Neural crest cell (in vitro differentiated cells): ENCODE measurements around the gene TMEM151A. TPM values are rescaled to one million over a fixed set of nuclear protein-coding genes. Genes with fewer than 3 reads are reported as not detected.

Experiments used
- DNase-seq: peaks from one replicate; pipeline ENCODE4 v3.0.0; 2021; ENCODE audit warnings: low read depth, mixed read lengths, low spot score
- H3K27ac Mint-ChIP-seq: one replicate; pipeline ENCODE4 v1.8.0; 2021; ENCODE audit warnings: mild to moderate bottlenecking, mixed read lengths; ENCODE audit not compliant: unreplicated experiment
- H3K27me3 Mint-ChIP-seq: 2 replicates; pipeline ENCODE4 v1.8.0; 2021; ENCODE audit warnings: low read depth, mild to moderate bottlenecking, mixed read lengths
- H3K36me3 Mint-ChIP-seq: 2 replicates; pipeline ENCODE4 v1.8.0; 2021; ENCODE audit warnings: low read depth, mild to moderate bottlenecking, mixed read lengths
- H3K4me1 Mint-ChIP-seq: 2 replicates; pipeline ENCODE4 v1.8.0; 2021; ENCODE audit warnings: mixed read lengths
- H3K4me3 Mint-ChIP-seq: one replicate; pipeline ENCODE4 v1.8.0; 2021; ENCODE audit warnings: mild to moderate bottlenecking, mixed read lengths
- H3K9me3 Mint-ChIP-seq: 2 replicates; pipeline ENCODE4 v1.8.0; 2021; ENCODE audit warnings: mixed read lengths
- total RNA-seq: library from RNA; stranded (reverse); gene quantifications from 2 replicates; pipeline ENCODE4 v1.2.1, GENCODE V29; 2021
- TF ChIP-seq, protein P1 (sequence below): fragments of 200-600 bp; sonication (generic); conservative IDR thresholded peaks from 2 replicates; pipeline ENCODE4 v1.5.0; 2021; ENCODE audit warnings: antibody characterized with exemption, mild to moderate bottlenecking

The TMEM151A gene
- total RNA-seq, 1 donor from 2014 or later = 1.0 TPM

DNA sequence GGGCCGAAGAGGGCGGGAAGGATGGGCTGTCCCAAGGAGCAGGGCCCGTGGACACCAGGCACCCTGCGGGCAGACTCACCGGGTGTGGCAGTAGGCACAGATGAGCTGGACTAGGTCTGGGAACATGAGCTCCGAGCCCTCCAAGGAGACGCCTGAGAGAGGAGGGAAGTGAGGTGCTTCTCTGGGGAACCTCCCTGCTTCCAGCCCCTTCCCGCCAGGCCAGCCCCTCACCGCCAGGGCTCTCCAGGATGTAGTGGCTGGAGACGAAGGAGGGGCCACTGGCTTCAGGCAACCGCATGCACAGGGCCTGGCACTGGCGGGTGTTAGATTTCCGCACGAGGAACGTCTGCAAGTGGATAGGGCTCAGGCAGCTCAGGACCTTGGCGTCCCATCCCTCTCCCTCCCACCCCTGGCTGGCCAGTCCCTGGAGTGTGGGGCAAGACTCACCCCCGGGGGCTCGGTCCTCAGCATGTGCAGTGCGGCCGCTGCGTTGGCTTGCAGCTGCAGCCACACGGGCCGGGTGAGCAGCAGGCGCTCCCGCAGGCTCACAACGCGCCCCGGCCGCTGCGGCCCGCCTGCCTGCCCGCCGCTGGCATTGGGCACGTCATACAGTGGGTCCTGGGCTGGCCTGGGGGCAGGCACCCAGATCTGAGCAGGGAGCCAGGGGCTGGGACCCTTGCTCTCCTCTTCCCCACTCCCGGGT is 44.0 kb downstream of the TMEM151A start:
- Mint-ChIP-seq H3K27me3 (no peaks in the 10 kb centered on the region), H3K9me3 (no peaks in the 10 kb centered on the region), H3K27ac (peak overlapping the region; percentile 35), H3K36me3 (no peaks in the 10 kb centered on the region), H3K4me3 (peak overlapping the region; percentile 93), H3K4me1 (peaks cover 20% of the 10 kb centered on the region)
- TF ChIP-seq, protein P1, sequence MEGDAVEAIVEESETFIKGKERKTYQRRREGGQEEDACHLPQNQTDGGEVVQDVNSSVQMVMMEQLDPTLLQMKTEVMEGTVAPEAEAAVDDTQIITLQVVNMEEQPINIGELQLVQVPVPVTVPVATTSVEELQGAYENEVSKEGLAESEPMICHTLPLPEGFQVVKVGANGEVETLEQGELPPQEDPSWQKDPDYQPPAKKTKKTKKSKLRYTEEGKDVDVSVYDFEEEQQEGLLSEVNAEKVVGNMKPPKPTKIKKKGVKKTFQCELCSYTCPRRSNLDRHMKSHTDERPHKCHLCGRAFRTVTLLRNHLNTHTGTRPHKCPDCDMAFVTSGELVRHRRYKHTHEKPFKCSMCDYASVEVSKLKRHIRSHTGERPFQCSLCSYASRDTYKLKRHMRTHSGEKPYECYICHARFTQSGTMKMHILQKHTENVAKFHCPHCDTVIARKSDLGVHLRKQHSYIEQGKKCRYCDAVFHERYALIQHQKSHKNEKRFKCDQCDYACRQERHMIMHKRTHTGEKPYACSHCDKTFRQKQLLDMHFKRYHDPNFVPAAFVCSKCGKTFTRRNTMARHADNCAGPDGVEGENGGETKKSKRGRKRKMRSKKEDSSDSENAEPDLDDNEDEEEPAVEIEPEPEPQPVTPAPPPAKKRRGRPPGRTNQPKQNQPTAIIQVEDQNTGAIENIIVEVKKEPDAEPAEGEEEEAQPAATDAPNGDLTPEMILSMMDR = no peak
- DNase-seq = no peak

DNA sequence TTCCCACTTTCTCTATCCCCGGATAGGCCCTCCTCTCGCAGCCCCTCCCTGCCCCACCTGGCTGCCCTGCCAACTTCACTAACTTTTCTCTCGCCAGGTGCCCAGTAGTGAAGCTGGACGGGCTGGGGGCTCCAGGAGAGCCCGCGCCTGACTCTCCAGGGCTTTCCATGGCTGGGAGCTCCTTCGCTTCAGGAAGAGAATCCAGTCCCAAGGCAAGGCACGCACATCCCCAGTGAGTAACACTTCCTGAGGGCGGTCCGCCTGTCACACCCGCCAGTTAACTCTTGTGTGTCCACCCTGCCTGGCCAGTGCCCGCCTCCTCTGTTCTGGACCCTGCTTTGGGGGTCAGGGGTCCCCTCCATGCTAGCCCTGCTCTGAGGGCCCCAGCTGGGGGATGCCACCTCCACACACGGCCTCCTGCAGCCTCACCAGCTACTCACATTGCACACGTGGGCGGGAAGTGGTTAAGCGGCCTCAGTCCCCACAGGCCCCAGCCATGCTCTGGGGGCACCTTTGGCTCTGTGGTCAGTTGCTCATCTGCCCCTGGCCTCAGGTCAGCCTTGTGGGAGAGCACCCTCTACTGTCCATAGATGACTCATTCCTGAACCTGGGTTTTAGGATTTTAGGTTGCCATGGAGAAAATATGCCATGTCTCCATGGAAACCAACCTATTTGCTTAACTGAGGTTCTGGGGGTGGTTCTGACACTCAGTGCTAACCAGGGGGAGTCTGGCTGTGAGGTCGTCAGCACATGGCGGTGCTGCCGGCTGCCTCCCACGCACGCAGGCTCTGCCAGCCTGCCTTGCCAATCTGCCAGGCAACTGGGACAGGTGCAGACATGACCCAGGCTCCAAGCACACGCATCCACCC is 44.8 kb downstream of the TMEM151A start, which contains the start of gene RIN1:
RIN1 (minus strand) TSS at position 201 of the 869 bp plus-strand sequence; CDS start at position 169, 32 bp downstream.
- H3K4me1 Mint-ChIP-seq = peaks cover 20% of the 10 kb centered on the region
- TF ChIP-seq, protein P1 = peak; percentile 55
- H3K9me3 Mint-ChIP-seq = no peaks in the 10 kb centered on the region
- H3K27me3 Mint-ChIP-seq = no peaks in the 10 kb centered on the region
- no peak for DNase-seq
- H3K36me3 Mint-ChIP-seq = peaks cover under 1% of the 10 kb centered on the region
- peak within 1 kb of the TSS; percentile 62 for H3K27ac Mint-ChIP-seq
- peak within 1 kb of the TSS; percentile 93 for H3K4me3 Mint-ChIP-seq

DNA sequence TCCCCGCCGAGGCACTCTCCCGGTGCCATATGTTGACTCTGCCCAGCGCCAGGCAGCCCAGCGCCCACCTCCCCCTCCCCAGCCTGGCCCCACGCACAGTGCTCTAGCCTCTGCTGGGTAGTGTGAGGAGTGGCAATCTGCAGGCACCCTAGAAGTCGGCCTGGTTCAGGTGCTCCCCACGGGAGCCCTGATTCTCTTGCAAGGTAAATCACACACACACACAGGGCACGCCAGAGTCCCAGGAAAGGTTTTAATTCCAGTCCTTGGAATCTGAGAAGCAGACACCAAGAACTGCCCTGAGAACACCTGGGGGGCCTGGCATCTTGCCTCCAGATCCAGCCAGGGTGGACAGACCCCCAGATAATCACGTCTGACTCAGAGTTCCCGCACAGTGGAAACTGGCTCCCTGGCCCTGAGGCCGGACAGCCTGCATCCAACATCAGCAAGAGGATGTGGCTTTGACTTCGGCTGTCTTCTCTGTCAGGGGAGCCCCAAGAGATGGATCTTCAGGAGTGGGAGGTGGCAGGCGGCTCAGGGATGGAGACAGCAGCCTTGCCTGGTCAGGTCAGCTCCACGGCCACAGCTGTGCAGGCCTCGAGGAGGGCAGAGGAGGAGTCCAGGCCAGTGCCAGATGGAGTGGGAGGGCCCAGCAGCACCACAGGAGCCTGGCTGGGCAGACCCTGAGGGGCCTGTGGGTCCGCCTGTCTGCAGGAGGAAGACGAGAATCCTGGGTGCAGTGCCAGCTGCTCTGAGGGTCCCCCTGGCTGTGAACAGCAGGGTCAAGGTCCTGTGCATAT is 45.6 kb downstream of the TMEM151A start:
- H3K9me3 Mint-ChIP-seq = no peaks in the 10 kb centered on the region
- H3K27me3 Mint-ChIP-seq = no peaks in the 10 kb centered on the region
- H3K36me3 Mint-ChIP-seq = peaks cover 4% of the 10 kb centered on the region
- H3K27ac Mint-ChIP-seq = peak overlapping the region; percentile 62
- TF ChIP-seq, protein P1 = no peak
- H3K4me1 Mint-ChIP-seq = peaks cover 20% of the 10 kb centered on the region
- H3K4me3 Mint-ChIP-seq = peak overlapping the region; percentile 93
- no peak for DNase-seq

DNA sequence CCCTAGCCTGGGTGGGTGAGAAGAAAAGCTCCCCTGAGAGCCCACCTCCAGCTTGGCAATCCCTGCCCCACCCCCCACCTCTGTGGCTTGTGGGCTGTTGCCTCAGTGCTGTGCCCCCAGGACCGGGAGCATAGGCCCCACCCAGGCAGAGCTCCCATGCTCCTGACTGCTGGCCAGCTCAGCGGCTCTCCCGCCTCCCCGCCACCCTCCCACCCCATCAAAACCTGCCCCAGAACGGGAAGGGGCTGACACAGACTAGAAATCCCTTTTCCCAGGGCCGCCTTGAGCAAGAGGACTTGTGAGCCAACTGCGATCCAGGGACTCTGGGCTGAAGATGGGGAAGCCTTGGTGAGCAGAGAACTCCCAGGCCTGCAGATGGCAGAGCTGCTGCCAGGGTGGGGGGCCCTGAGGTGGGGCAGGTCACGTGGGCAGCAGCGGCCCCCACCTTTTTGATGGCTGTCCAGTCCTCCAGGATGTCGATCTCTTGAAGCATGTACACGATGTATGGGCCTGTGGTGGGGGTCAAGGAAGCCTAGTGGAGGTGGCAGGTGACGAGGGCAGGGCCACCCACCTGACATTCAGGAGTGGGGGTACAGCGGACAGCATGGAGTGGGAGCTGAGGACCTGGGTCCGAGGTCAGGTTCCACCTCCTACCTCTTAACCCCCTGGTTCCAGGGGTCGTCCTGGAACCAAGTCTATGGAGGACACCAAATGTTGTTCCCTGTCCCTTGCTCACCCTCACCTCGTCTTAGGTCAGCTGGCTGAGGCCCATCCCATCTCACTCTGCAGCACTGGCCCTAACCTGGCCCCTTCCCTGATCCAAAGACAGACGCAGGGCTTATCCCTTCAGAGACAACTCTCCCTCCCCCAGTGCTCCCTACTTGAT is 46.8 kb downstream of the TMEM151A start:
- Mint-ChIP-seq H3K4me3 (peak overlapping the region; percentile 49), H3K9me3 (no peaks in the 10 kb centered on the region), H3K4me1 (peaks cover 24% of the 10 kb centered on the region), H3K27me3 (no peaks in the 10 kb centered on the region), H3K27ac (no peak overlapping the region), H3K36me3 (peaks cover 4% of the 10 kb centered on the region)
- TF ChIP-seq, protein P1 = no peak
- no peak for DNase-seq
